Liver (tissue), 3 donors: Measurements from ENCODE around the gene FAM89B.

ENCODE experiments used
- ATF3 ChIP-seq: IDR thresholded peaks from 2 replicates; pipeline ENCODE4 v1.6.1; 2016; ENCODE audit warnings: antibody characterized with exemption
- JUND ChIP-seq, 2 donors: IDR thresholded peaks; 2 replicates each; pipeline ENCODE4 v1.6.1; 2016; ENCODE audit warnings: antibody characterized with exemption in 2 of 2
- RAD21 ChIP-seq, 2 donors: IDR thresholded peaks; 2 replicates each; pipeline ENCODE4 v1.6.1; 2016; ENCODE audit warnings: antibody characterized with exemption in 2 of 2, mild to moderate bottlenecking in 2 of 2
- RXRA ChIP-seq, 2 donors: IDR thresholded peaks; 2 replicates each; pipeline ENCODE4 v1.6.1; 2017 to 2018; ENCODE audit warnings: antibody characterized with exemption in 2 of 2, mild to moderate bottlenecking in 1 of 2
- SP1 ChIP-seq: IDR thresholded peaks from 2 replicates; pipeline ENCODE4 v1.6.1; 2018; ENCODE audit warnings: antibody characterized with exemption, mild to moderate bottlenecking
- TAF1 ChIP-seq: conservative IDR thresholded peaks from 2 replicates; pipeline ENCODE4 v1.6.1; 2016; ENCODE audit warnings: antibody characterized with exemption, mild to moderate bottlenecking
- YY1 ChIP-seq: IDR thresholded peaks from 2 replicates; pipeline ENCODE4 v1.6.1; 2016; ENCODE audit warnings: antibody characterized with exemption, mild to moderate bottlenecking
- ZBTB33 ChIP-seq: IDR thresholded peaks from 2 replicates; pipeline ENCODE4 v1.6.1; 2016; ENCODE audit warnings: antibody characterized with exemption
- TF ChIP-seq, protein P1 (sequence below): fragments of 150-350 bp; IDR thresholded peaks from 2 replicates; pipeline ENCODE4 v1.5.1; 2017; ENCODE audit warnings: improper control_type of control experiment, low read depth, low read length; ENCODE audit not compliant: missing input control
- TF ChIP-seq, protein P2 (sequence below): IDR thresholded peaks from 2 replicates; pipeline ENCODE4 v1.6.1; 2016; ENCODE audit warnings: antibody characterized with exemption, mild to moderate bottlenecking
- donor health status: healthy.
- donor health status: healthy.

DNA sequence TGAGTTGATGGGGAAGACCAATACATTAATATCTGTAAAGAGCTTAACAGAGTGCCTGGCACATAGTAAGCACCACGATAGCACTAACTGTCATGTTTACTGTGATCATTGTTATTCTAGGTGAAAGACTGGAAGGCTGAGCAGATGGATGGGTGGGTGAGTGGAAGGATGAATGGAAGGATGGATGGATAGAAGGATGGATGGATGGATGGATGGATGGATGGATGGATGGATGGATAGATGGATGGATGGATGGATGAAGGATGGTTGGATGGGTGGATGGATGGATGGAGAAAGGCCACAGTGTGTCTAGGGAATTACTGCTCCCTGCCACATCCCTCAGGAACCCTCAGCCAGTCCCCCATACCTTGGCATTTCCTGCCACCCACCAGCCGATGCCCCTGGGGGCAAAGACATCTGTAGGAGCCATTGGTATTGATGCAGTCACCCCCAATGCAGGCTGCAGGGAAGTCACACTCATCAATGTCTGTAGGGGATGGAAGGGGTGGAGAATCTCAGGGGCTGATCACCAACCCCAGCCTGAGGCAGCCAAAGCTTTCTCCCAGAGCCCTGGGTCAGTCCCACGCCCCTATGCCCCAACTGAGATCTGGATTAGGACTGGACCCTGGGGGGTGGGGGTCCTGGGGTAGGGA, 29.5 kb upstream of the FAM89B start:
- TF ChIP-seq, protein P1, sequence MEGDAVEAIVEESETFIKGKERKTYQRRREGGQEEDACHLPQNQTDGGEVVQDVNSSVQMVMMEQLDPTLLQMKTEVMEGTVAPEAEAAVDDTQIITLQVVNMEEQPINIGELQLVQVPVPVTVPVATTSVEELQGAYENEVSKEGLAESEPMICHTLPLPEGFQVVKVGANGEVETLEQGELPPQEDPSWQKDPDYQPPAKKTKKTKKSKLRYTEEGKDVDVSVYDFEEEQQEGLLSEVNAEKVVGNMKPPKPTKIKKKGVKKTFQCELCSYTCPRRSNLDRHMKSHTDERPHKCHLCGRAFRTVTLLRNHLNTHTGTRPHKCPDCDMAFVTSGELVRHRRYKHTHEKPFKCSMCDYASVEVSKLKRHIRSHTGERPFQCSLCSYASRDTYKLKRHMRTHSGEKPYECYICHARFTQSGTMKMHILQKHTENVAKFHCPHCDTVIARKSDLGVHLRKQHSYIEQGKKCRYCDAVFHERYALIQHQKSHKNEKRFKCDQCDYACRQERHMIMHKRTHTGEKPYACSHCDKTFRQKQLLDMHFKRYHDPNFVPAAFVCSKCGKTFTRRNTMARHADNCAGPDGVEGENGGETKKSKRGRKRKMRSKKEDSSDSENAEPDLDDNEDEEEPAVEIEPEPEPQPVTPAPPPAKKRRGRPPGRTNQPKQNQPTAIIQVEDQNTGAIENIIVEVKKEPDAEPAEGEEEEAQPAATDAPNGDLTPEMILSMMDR = no peak
- no peak for TF ChIP-seq YY1
- TF ChIP-seq, protein P2, sequence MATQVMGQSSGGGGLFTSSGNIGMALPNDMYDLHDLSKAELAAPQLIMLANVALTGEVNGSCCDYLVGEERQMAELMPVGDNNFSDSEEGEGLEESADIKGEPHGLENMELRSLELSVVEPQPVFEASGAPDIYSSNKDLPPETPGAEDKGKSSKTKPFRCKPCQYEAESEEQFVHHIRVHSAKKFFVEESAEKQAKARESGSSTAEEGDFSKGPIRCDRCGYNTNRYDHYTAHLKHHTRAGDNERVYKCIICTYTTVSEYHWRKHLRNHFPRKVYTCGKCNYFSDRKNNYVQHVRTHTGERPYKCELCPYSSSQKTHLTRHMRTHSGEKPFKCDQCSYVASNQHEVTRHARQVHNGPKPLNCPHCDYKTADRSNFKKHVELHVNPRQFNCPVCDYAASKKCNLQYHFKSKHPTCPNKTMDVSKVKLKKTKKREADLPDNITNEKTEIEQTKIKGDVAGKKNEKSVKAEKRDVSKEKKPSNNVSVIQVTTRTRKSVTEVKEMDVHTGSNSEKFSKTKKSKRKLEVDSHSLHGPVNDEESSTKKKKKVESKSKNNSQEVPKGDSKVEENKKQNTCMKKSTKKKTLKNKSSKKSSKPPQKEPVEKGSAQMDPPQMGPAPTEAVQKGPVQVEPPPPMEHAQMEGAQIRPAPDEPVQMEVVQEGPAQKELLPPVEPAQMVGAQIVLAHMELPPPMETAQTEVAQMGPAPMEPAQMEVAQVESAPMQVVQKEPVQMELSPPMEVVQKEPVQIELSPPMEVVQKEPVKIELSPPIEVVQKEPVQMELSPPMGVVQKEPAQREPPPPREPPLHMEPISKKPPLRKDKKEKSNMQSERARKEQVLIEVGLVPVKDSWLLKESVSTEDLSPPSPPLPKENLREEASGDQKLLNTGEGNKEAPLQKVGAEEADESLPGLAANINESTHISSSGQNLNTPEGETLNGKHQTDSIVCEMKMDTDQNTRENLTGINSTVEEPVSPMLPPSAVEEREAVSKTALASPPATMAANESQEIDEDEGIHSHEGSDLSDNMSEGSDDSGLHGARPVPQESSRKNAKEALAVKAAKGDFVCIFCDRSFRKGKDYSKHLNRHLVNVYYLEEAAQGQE = no peak
- TF ChIP-seq RXRA (IDR thresholded peaks at IDR 0.05) = no peak
- TF ChIP-seq RAD21 (IDR thresholded peaks at IDR 0.05) = no peak
- no peak for TF ChIP-seq TAF1
- no peak for TF ChIP-seq JUND (IDR thresholded peaks at IDR 0.05)
- no peak for TF ChIP-seq SP1
- TF ChIP-seq ATF3 = no peak
- TF ChIP-seq ZBTB33 = no peak
